GM21717 (cell line): ENCODE measurements around the gene ACSM3.
A peak's percentile ranks its signal among the peaks of the same experiment; 100 is the strongest.
"Not testable (repeated sequence)": the region's sequence is repeated elsewhere in the genome, so short reads cannot be mapped to it uniquely, and the experiment has no call there.

Experiments used
- ATAC-seq: cut with Tn5 transposase; IDR thresholded peaks from one replicate; pipeline ENCODE4 v1.9.1; 2021; ENCODE audit warnings: mild to moderate bottlenecking, moderate library complexity; ENCODE audit not compliant: unreplicated experiment

Gene ACSM3

GRCh38 chr16:20805684-20806167 is 41.9 kb downstream of the ACSM3 start:
- not testable (repeated sequence) for ATAC-seq

- peak; percentile 83 for ATAC-seq
Observed at GRCh38 chr16:20806168-20807050, 42.6 kb downstream of the ACSM3 start, which contains the start of the genes ERI2 and REXO5. ERI2 (minus strand) TSS chr16:20806472; CDS start chr16:20806430, 42 bp downstream. REXO5 (plus strand) TSS chr16:20806527; CDS start chr16:20806954, 427 bp downstream.

GRCh38 chr16:20807862-20808261 is 44.0 kb downstream of the ACSM3 start:
- ATAC-seq: no peak

- ATAC-seq: no peak
Observed at GRCh38 chr16:20811889-20812439, 48.1 kb downstream of the ACSM3 start.

- ATAC-seq: no peak
Observed at GRCh38 chr16:20812510-20812909, 48.7 kb downstream of the ACSM3 start.

- ATAC-seq: no peak
Observed at GRCh38 chr16:20814784-20815183, 51.0 kb downstream of the ACSM3 start.

GRCh38 chr16:20818929-20819585 is 55.2 kb downstream of the ACSM3 start:
- no peak for ATAC-seq

GRCh38 chr16:20821682-20822081 is 57.9 kb downstream of the ACSM3 start:
- no peak for ATAC-seq

GRCh38 chr16:20822521-20823325 is 58.9 kb downstream of the ACSM3 start:
- no peak for ATAC-seq

GRCh38 chr16:20826039-20826566 is 62.3 kb downstream of the ACSM3 start:
- ATAC-seq: no peak

- ATAC-seq: no peak
Observed at GRCh38 chr16:20829536-20829935, 65.7 kb downstream of the ACSM3 start.

GRCh38 chr16:20830372-20830771 is 66.6 kb downstream of the ACSM3 start:
- no peak for ATAC-seq

GRCh38 chr16:20833086-20833485 is 69.3 kb downstream of the ACSM3 start:
- ATAC-seq: no peak

GRCh38 chr16:20838240-20838639 is 74.4 kb downstream of the ACSM3 start:
- ATAC-seq: no peak

- no peak for ATAC-seq
Observed at GRCh38 chr16:20839504-20839903, 75.7 kb downstream of the ACSM3 start.

- ATAC-seq: no peak
Observed at GRCh38 chr16:20844054-20844453, 80.2 kb downstream of the ACSM3 start.

- no peak for ATAC-seq
Observed at GRCh38 chr16:20844588-20844987, 80.8 kb downstream of the ACSM3 start.

GRCh38 chr16:20846030-20846429 is 82.2 kb downstream of the ACSM3 start:
- no peak for ATAC-seq

GRCh38 chr16:20846551-20846950 is 82.7 kb downstream of the ACSM3 start:
- no peak for ATAC-seq
